GM13976 (cell line): Measurements from ENCODE around the gene DNAJB11.
"Not testable (repeated sequence)": the region's sequence is repeated elsewhere in the genome, so short reads cannot be mapped to it uniquely, and the experiment has no call there.

ENCODE experiments used
- DNase-seq: peaks from one replicate; pipeline ENCODE4 v3.0.0; 2012; ENCODE audit warnings: low spot score
- in situ Hi-C: fragments of 300-500 bp; cut with MboI; formaldehyde crosslinking; loops from one replicate; pipeline ENCODE4 v1.12.0; 2022; ENCODE audit warnings: low sequenced_read_pairs, mixed read lengths, inconsistent platforms; ENCODE audit not compliant: unreplicated experiment
- TF ChIP-seq, protein P1 (sequence below): IDR thresholded peaks from 2 replicates; pipeline ENCODE4 v1.5.1; 2012; ENCODE audit warnings: borderline replicate concordance, mild to moderate bottlenecking; ENCODE audit not compliant: insufficient read depth; ENCODE audit errors: extremely low read depth, missing control alignments, control extremely low read depth

DNAJB11 gene

DNA sequence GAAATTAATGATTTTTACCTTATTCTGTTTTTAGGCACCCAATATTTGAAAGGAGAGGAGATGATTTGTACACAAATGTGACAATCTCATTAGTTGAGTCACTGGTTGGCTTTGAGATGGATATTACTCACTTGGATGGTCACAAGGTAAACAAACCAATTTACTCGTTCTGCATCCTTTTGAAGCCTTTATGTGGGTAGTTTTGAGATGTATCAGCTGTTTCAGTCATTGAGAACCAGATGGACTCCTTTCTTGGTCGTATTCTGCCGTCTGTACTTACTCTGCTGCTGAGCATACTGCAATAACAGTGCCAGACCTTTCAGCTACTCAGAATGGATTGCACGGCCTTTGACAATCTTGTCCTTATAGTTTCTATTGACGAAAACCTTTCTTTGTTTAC is 13.3 kb downstream of the DNAJB11 start:
- TF ChIP-seq, protein P1, sequence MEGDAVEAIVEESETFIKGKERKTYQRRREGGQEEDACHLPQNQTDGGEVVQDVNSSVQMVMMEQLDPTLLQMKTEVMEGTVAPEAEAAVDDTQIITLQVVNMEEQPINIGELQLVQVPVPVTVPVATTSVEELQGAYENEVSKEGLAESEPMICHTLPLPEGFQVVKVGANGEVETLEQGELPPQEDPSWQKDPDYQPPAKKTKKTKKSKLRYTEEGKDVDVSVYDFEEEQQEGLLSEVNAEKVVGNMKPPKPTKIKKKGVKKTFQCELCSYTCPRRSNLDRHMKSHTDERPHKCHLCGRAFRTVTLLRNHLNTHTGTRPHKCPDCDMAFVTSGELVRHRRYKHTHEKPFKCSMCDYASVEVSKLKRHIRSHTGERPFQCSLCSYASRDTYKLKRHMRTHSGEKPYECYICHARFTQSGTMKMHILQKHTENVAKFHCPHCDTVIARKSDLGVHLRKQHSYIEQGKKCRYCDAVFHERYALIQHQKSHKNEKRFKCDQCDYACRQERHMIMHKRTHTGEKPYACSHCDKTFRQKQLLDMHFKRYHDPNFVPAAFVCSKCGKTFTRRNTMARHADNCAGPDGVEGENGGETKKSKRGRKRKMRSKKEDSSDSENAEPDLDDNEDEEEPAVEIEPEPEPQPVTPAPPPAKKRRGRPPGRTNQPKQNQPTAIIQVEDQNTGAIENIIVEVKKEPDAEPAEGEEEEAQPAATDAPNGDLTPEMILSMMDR: no peak
- in situ Hi-C loops: no loop called here
- no peak for DNase-seq

DNA sequence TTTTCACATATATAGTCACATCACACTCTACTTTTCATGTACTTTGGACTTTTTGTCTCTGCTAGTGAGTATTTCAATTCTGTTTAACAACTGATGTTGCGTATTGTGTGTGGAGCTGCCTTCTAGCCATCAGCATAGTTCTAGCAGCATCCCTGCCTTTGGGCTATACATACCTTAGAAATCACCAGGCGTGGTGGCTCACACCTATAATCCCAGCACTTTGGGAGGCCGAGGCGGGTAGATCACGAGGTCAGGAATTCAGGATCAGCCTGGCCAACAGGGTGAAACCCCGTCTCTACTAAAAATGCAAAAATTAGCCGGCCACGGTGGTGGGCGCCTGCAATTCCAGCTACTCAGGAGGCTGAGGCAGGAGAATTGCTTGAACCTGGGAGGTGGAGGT is 15.7 kb downstream of the DNAJB11 start:
- in situ Hi-C loops, DNase-seq: not testable (repeated sequence)

GRCh38 chr3:186587183-186587582 is 16.7 kb downstream of the DNAJB11 start:
- TF ChIP-seq, protein P1: no peak
- in situ Hi-C loops: no loop called here

GRCh38 chr3:186588632-186589031 is 18.1 kb downstream of the DNAJB11 start:
- in situ Hi-C loops: no loop called here
- no peak for DNase-seq
- TF ChIP-seq, protein P1: no peak

More at GRCh38 chr3:186587183-186587582, 16.7 kb downstream of the DNAJB11 start:
- no peak for DNase-seq

- TF ChIP-seq, protein P1: peak; percentile 8
- DNase-seq: no peak
- in situ Hi-C loops: no loop called here
Measured at GRCh38 chr3:186589121-186589520, 18.6 kb downstream of the DNAJB11 start.

DNA sequence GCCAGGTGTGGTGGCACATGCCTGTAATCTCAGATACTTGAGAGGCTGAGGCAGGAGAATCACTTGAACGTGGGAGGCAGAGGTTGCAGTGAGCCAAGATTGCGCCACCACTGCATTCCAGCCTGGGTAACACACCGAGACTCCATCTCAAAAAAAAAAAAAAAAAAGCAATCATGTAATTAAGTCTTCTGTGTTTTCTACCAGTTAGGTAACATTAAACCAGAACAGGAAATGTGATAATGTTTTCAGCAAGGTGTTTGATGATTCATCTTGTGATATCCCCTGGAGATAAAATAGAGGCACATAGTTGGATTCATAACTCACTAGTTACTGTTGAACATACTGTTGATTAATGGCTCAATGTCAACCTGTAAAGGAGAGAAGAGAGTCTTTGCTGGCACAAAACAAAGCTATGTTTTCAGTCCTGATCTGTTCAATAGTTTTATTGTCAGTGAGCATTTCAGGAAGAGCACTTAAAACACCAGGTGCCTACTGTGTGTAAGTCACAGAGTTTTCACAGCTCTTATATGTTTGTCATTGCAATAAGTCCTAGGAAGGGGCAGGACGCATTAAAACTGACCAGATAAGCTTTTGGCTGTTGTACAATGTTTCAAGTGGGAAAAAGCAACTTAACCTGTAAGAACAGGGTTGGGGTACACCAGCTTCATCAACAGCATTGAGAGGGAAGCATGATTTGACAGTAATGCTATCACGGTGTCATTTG is 19.5 kb downstream of the DNAJB11 start:
- no peak for DNase-seq
- in situ Hi-C loops: no loop called here
- TF ChIP-seq, protein P1: no peak

- TF ChIP-seq, protein P1: no peak
- no peak for DNase-seq
- in situ Hi-C loops: no loop called here
Measured at GRCh38 chr3:186590580-186591295, 20.2 kb downstream of the DNAJB11 start.
